H9 (cell line): ENCODE measurements around the gene MRPL44. TPM values are rescaled to one million over a fixed set of nuclear protein-coding genes. Genes with fewer than 3 reads are reported as not detected.

ENCODE experiments used
- DNase-seq: peaks from one replicate; pipeline ENCODE4 v3.0.0-alpha.2; 2017
- H2AFZ ChIP-seq: one replicate; pipeline ENCODE4 v1.6.1; 2013; ENCODE audit warnings: mild to moderate bottlenecking, low read length, control low read depth, moderate library complexity
- H2AK5ac ChIP-seq: 2 replicates; pipeline ENCODE4 v1.6.1; 2013; ENCODE audit warnings: low read length, control low read depth, mixed read lengths; ENCODE audit not compliant: insufficient read length
- H2BK120ac ChIP-seq: one replicate; pipeline ENCODE4 v1.6.1; 2013; ENCODE audit warnings: low read depth, mild to moderate bottlenecking, low read length, control low read depth, inconsistent platforms; ENCODE audit not compliant: poor library complexity, severe bottlenecking
- H2BK12ac ChIP-seq: 2 replicates; pipeline ENCODE4 v1.6.1; 2013; ENCODE audit warnings: low read length, control low read depth, mixed read lengths, low read depth; ENCODE audit not compliant: insufficient read length
- H2BK15ac ChIP-seq: 2 replicates; pipeline ENCODE4 v1.6.1; 2013; ENCODE audit warnings: low read depth, low read length, control low read depth
- H2BK20ac ChIP-seq: one replicate; pipeline ENCODE4 v1.6.1; 2013; ENCODE audit warnings: low read depth, mild to moderate bottlenecking, low read length, control low read depth, inconsistent platforms; ENCODE audit not compliant: poor library complexity, severe bottlenecking
- H2BK5ac ChIP-seq: 2 replicates; pipeline ENCODE4 v1.6.1; 2013; ENCODE audit warnings: low read length, control low read depth, mixed read lengths; ENCODE audit not compliant: insufficient read length
- H3K14ac ChIP-seq: 2 replicates; pipeline ENCODE4 v1.6.1; 2013; ENCODE audit warnings: low read length, control low read depth; ENCODE audit not compliant: insufficient read depth
- H3K18ac ChIP-seq: 2 replicates; pipeline ENCODE4 v1.6.1; 2013; ENCODE audit warnings: low read depth, mild to moderate bottlenecking, mixed read lengths, low read length, control low read depth; ENCODE audit not compliant: insufficient read length
- H3K23ac ChIP-seq: 2 replicates; pipeline ENCODE4 v1.6.1; 2013; ENCODE audit warnings: low read length, control low read depth, mixed read lengths, low read depth; ENCODE audit not compliant: insufficient read length
- H3K23me2 ChIP-seq: 2 replicates; pipeline ENCODE4 v1.6.1; 2013; ENCODE audit warnings: low read depth, mild to moderate bottlenecking, mixed read lengths, low read length, control low read depth; ENCODE audit not compliant: insufficient read length, poor library complexity, severe bottlenecking
- H3K27ac ChIP-seq: 2 replicates; pipeline ENCODE4 v1.5.1; 2013; ENCODE audit warnings: low read length, control low read depth, mixed read lengths, low read depth; ENCODE audit not compliant: insufficient read length
- H3K27me3 ChIP-seq: 2 replicates; pipeline ENCODE4 v1.6.1; 2013; ENCODE audit warnings: low read length, control low read depth, inconsistent platforms; ENCODE audit not compliant: insufficient read depth
- H3K4ac ChIP-seq: 2 replicates; pipeline ENCODE4 v1.6.1; 2013; ENCODE audit warnings: low read depth, mild to moderate bottlenecking, control low read depth, inconsistent platforms, low read length, moderate library complexity
- H3K4me1 ChIP-seq: 2 replicates; pipeline ENCODE4 v1.6.1; 2013; ENCODE audit warnings: low read length, control low read depth, inconsistent platforms; ENCODE audit not compliant: insufficient read depth
- H3K4me2 ChIP-seq: 2 replicates; pipeline ENCODE4 v1.6.1; 2013; ENCODE audit warnings: low read length, control low read depth, mixed read lengths; ENCODE audit not compliant: insufficient read length, insufficient read depth
- H3K56ac ChIP-seq: 2 replicates; pipeline ENCODE4 v1.6.1; 2013; ENCODE audit warnings: low read depth, mild to moderate bottlenecking, mixed read lengths, low read length, control low read depth; ENCODE audit not compliant: insufficient read length
- H3K79me1 ChIP-seq: 2 replicates; pipeline ENCODE4 v1.6.1; 2013; ENCODE audit warnings: low read depth, mild to moderate bottlenecking, moderate library complexity, low read length, control low read depth, inconsistent platforms; ENCODE audit not compliant: insufficient read depth, poor library complexity, severe bottlenecking
- H3K79me2 ChIP-seq: 2 replicates; pipeline ENCODE4 v1.6.1; 2013; ENCODE audit warnings: low read length, control low read depth, inconsistent platforms; ENCODE audit not compliant: insufficient read depth
- H3K9ac ChIP-seq: 2 replicates; pipeline ENCODE4 v1.6.1; 2013; ENCODE audit warnings: low read length, control low read depth, mixed read lengths; ENCODE audit not compliant: insufficient read length; ENCODE audit errors: extremely low read depth
- H3K9me3 ChIP-seq: one replicate; pipeline ENCODE4 v1.6.1; 2013; ENCODE audit warnings: low read depth, low read length, inconsistent platforms; ENCODE audit not compliant: control insufficient read depth
- H3T11ph ChIP-seq: one replicate; pipeline ENCODE4 v1.6.1; 2013; ENCODE audit warnings: mild to moderate bottlenecking, low read length, control low read depth, inconsistent platforms
- H4K20me1 ChIP-seq: one replicate; pipeline ENCODE4 v1.6.1; 2013; ENCODE audit not compliant: control insufficient read depth, insufficient read length, insufficient read depth
- H4K5ac ChIP-seq: 2 replicates; pipeline ENCODE4 v1.6.1; 2013; ENCODE audit warnings: low read depth, mild to moderate bottlenecking, mixed read lengths, low read length, control low read depth; ENCODE audit not compliant: insufficient read length
- H4K8ac ChIP-seq: replicated peaks from 2 replicates; pipeline ENCODE4 v1.6.1; 2013; ENCODE audit warnings: low read length, control low read depth, mixed read lengths, low read depth; ENCODE audit not compliant: insufficient read length
- H4K91ac ChIP-seq: 2 replicates; pipeline ENCODE4 v1.6.1; 2013; ENCODE audit warnings: low read depth, mild to moderate bottlenecking, moderate library complexity, mixed read lengths, low read length, control low read depth; ENCODE audit not compliant: insufficient read length
- H3K27ac Mint-ChIP-seq, 3 experiments: 2 replicates in 2 of 3; 3 replicates in 1 of 3; pipeline ENCODE4 v1.8.0; 2020 to 2021; ENCODE audit warnings: mixed read lengths in 3 of 3, mild to moderate bottlenecking in 1 of 3, moderate library complexity in 1 of 3
- H3K27me3 Mint-ChIP-seq: 2 replicates; pipeline ENCODE4 v1.8.0; 2021; ENCODE audit warnings: low read depth, mild to moderate bottlenecking, moderate library complexity, mixed read lengths
- H3K36me3 Mint-ChIP-seq, 3 experiments: 2 replicates in 2 of 3; 3 replicates in 1 of 3; pipeline ENCODE4 v1.8.0; 2020 to 2021; ENCODE audit warnings: low read depth in 3 of 3, mixed read lengths in 3 of 3; ENCODE audit not compliant: insufficient read depth in 1 of 3
- H3K4me1 Mint-ChIP-seq, 2 experiments: 2 replicates each; pipeline ENCODE4 v1.8.0; 2020; ENCODE audit warnings: mixed read lengths in 2 of 2
- H3K4me3 Mint-ChIP-seq, 2 experiments: 2 replicates in 1 of 2; 3 replicates in 1 of 2; pipeline ENCODE4 v1.8.0; 2020 to 2021; ENCODE audit warnings: mild to moderate bottlenecking in 2 of 2, mixed read lengths in 2 of 2, moderate library complexity in 1 of 2
- H3K9me3 Mint-ChIP-seq, 2 experiments: 2 replicates in 1 of 2; 3 replicates in 1 of 2; pipeline ENCODE4 v1.8.0; 2020; ENCODE audit warnings: mild to moderate bottlenecking in 2 of 2, mixed read lengths in 2 of 2, moderate library complexity in 1 of 2
- CTCF ChIP-seq: fragments of 200-600 bp; sonication (generic); conservative IDR thresholded peaks from 3 replicates; pipeline ENCODE4 v1.8.0; 2021; ENCODE audit warnings: antibody characterized with exemption, mild to moderate bottlenecking
- WGBS: extraction: QIAGEN DNeasy Blood & Tissue Kit; methylation state at CpG from one replicate; pipeline ENCODE4 v1.1.7; 2013; ENCODE audit warnings: missing lambda C conversion rate, low lambda C conversion rate, mixed read lengths; ENCODE audit not compliant: insufficient read length; ENCODE audit errors: extremely low coverage; 5-methylcytosine and 5-hydroxymethylcytosine counted together
- total RNA-seq: library from RNA; stranded (reverse); gene quantifications from 2 replicates; pipeline ENCODE4 v1.2.1, GENCODE V29; 2021

MRPL44 gene
- total RNA-seq, 1 experiment from 2014 or later = 46.1 TPM

- no peaks in the 10 kb centered on the region for H3K27me3 Mint-ChIP-seq
- Histone ChIP-seq H4K20me1 (no peaks in the 10 kb centered on the region), H2BK12ac (no peak overlapping the region), H3K27ac (no peak overlapping the region), H3K23me2 (peaks cover 3% of the 10 kb centered on the region), H2AK5ac (no peak overlapping the region), H3K18ac (no peak overlapping the region), H4K5ac (no peak overlapping the region), H3K56ac (no peak overlapping the region), H3K27me3 (no peaks in the 10 kb centered on the region), H2BK15ac (no peak overlapping the region), H4K8ac (no peak overlapping the region), H4K91ac (no peak overlapping the region), H3K23ac (no peak overlapping the region), H3K79me2 (no peaks in the 10 kb centered on the region), H3K9ac (no peak overlapping the region), H3K14ac (no peak overlapping the region), H3K4me1 (peaks cover 6% of the 10 kb centered on the region; the same call in 1 of the 2 replicates), H2BK5ac (no peak overlapping the region), H3T11ph (no peak overlapping the region), H3K4me2 (no peak overlapping the region), H2BK20ac (no peak overlapping the region), H3K9me3 (no peaks in the 10 kb centered on the region), H3K79me1 (no peaks in the 10 kb centered on the region), H2AFZ (no peak overlapping the region), H2BK120ac (no peak overlapping the region), H3K4ac (no peak overlapping the region)
- H3K4me1 Mint-ChIP-seq = peaks cover 28 to 32% of the 10 kb centered on the region in 2 experiments
- H3K36me3 Mint-ChIP-seq = no peaks in the 10 kb centered on the region
- TF ChIP-seq CTCF = no peak
- no peaks in the 10 kb centered on the region for H3K9me3 Mint-ChIP-seq
- no peak overlapping the region for H3K27ac Mint-ChIP-seq
- no peak for DNase-seq
- no CpG with 5 or more reads among the region's 1 CpG for WGBS
- no peak overlapping the region for H3K4me3 Mint-ChIP-seq
Observed at GRCh38 chr2:224011837-224012236, 54.6 kb downstream of the MRPL44 start.
